Measurements from ENCODE around the gene EIF2AK2.
A peak's percentile ranks its signal among the peaks of the same experiment; 100 is the strongest.
"Not testable (repeated sequence)": the region's sequence is repeated elsewhere in the genome, so short reads cannot be mapped to it uniquely, and the experiment has no call there.

The EIF2AK2 gene

DNA sequence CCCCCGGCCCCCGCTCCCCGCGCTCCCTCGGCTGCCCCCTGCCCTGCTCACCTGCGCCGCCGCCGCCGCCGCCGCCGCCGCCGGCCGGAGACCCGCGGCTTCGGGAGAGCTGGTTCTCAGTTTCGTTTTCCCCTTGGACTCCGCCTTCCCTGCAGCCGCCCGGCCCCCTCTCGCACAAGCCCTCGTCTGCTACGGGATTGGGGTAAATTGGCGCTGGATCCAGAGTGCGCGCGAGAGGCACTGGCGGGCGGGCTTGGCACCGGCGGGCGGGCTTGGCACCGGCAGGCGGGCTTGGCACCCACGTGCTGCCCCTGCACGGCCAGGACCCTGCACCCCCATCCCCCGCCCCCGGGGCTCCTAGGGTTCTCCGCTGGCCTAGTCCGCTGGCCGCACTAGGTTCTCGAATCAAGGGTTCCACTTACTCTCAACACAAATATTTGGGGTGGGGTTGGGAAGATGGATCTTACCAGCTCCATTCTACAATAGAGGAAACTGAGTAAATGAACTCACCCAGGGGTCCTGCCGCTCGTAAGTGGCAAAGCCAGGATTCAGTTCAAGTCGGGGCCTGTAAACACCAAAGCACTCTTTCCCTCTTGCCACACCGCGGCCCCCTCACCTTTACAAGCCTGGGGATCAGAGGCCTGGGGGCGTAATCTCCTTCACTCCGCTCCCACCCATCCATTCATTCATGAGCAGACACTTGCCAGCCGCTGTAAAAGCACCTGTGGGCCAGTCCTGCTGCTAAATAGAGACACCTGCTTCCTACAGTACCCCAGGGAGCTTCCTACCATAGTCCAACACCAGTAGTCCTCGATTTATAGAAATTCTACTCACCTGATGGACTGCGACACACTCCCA, at the start of gene EIF2AK2:
Gene EIF2AK2, minus strand, starts transcription at position 124 of the 858 bp plus-strand sequence. CDS start 9,174 bp downstream, outside the sequence.
- TF ChIP-seq, protein P1, sequence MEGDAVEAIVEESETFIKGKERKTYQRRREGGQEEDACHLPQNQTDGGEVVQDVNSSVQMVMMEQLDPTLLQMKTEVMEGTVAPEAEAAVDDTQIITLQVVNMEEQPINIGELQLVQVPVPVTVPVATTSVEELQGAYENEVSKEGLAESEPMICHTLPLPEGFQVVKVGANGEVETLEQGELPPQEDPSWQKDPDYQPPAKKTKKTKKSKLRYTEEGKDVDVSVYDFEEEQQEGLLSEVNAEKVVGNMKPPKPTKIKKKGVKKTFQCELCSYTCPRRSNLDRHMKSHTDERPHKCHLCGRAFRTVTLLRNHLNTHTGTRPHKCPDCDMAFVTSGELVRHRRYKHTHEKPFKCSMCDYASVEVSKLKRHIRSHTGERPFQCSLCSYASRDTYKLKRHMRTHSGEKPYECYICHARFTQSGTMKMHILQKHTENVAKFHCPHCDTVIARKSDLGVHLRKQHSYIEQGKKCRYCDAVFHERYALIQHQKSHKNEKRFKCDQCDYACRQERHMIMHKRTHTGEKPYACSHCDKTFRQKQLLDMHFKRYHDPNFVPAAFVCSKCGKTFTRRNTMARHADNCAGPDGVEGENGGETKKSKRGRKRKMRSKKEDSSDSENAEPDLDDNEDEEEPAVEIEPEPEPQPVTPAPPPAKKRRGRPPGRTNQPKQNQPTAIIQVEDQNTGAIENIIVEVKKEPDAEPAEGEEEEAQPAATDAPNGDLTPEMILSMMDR (IDR thresholded peaks at IDR 0.05), result no peak
- no peak for TF ChIP-seq ZFX (IDR thresholded peaks at IDR 0.05; ENCODE audit: borderline replicate concordance)

GRCh38 chr2:37205689-37206341, 49.0 kb upstream of the EIF2AK2 start:
- TF ChIP-seq, protein P1 (IDR thresholded peaks at IDR 0.05), result no peak
- no peak overlapping the region for H3K27ac ChIP-seq

More for the DNA sequence above, at the start of gene EIF2AK2:
- peak within 1 kb of the TSS; percentile 61 for H3K27ac ChIP-seq

DNA sequence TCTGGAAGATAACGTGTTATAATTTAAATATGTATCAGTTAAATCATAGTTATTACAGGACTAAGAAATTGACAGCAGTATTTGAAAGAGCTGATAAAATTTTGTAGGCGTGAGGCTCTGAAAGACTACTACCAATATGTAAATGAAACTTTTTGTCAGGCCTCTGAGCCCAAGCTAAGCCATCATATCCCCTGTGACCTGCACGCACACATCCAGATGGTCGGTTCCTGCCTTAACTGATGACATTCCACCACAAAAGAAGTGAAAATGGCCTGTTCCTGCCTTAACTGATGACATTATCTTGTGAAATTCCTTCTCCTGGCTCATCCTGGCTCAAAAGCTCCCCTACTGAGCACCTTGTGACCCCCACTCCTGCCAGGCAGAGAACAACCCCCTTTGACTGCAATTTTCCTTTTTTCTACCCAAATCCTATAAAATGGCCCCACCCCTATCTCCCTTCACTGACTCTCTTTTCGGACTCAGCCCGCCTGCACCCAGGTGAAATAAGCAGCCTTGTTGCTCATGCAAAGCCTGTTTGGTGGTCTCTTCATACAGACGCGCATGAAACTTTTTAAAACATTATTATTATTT, 48.4 kb upstream of the EIF2AK2 start:
- not testable (repeated sequence) for H3K27ac ChIP-seq

GRCh38 chr2:37203708-37204107, 46.9 kb upstream of the EIF2AK2 start:
- TF ChIP-seq, protein P1 (IDR thresholded peaks at IDR 0.05), result no peak
- no peak for TF ChIP-seq ZFX (IDR thresholded peaks at IDR 0.05; ENCODE audit: borderline replicate concordance)

DNA sequence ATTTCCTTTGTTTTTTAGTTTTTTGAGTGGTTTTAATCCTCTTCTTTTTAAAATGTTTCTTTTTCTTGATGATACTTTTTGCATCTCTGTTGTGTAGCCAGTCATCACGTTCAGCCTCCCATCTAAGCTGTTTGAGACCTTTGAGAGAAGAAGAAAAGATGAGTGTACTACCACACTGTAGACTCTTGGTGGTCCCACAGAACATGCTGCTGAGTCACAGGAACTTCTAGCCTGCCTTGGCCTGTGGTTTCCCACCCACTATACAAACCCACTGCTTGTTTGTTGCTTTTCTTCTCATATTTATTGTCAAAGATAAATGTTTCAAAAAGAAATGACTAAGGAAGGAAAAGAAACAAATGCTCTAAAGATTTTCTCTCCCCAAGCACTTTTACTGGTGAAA, 45.0 kb upstream of the EIF2AK2 start:
- no peak overlapping the region for H3K27ac ChIP-seq
- TF ChIP-seq ZFX (IDR thresholded peaks at IDR 0.05; ENCODE audit: borderline replicate concordance), result no peak
- TF ChIP-seq, protein P1 (IDR thresholded peaks at IDR 0.05), result no peak

More at GRCh38 chr2:37203708-37204107, 46.9 kb upstream of the EIF2AK2 start:
- no peak overlapping the region for H3K27ac ChIP-seq

- TF ChIP-seq ZFX (IDR thresholded peaks at IDR 0.05; ENCODE audit: borderline replicate concordance), result no peak
- TF ChIP-seq, protein P1 (IDR thresholded peaks at IDR 0.05), result no peak
- H3K27ac ChIP-seq, result no peak overlapping the region
These were observed 44.4 kb upstream of the EIF2AK2 start for GRCh38 chr2:37201208-37201607.

DNA sequence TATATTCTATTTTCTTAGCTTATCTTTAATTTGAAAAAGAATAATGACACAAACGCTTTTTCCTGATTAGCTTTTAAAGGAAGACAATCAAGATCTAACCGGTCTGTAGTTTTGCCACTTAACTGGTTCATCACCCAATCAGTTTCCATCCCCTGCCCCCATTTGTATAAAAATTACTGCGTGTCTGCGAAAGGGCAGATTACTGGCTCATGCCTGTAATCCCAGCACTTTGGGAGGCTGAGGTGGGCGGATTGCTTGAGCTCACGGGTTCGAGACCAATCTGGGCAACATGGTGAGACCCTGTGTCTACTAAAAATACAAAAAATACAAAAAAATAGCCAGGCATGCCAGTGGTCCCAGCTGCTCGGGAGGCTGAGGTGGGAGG, 41.9 kb upstream of the EIF2AK2 start:
- no peak overlapping the region for H3K27ac ChIP-seq
- TF ChIP-seq, protein P1 (IDR thresholded peaks at IDR 0.05), result no peak
- no peak for TF ChIP-seq ZFX (IDR thresholded peaks at IDR 0.05; ENCODE audit: borderline replicate concordance)

Data from 22Rv1 (cell line).